GM18861 (cell line): ENCODE results near the gene MFAP4.
A peak's percentile ranks its signal among the peaks of the same experiment; 100 is the strongest.

Source experiments
- ATAC-seq: cut with Tn5 transposase; IDR thresholded peaks from one replicate; pipeline ENCODE4 v1.9.1; 2021; ENCODE audit not compliant: unreplicated experiment

Gene MFAP4

GRCh38 chr17:19372011-19372370 lies 15.0 kb downstream of the MFAP4 start:
- ATAC-seq, result no peak

- no peak for ATAC-seq
Observed at GRCh38 chr17:19371259-19372010, 15.6 kb downstream of the MFAP4 start.

- ATAC-seq, result no peak
Observed at GRCh38 chr17:19370493-19370960, 16.5 kb downstream of the MFAP4 start.

GRCh38 chr17:19369846-19370492 lies 17.0 kb downstream of the MFAP4 start:
- ATAC-seq, result no peak

- no peak for ATAC-seq
Observed at GRCh38 chr17:19369107-19369778, 17.7 kb downstream of the MFAP4 start.

- ATAC-seq, result no peak
Observed at GRCh38 chr17:19368229-19368628, 18.8 kb downstream of the MFAP4 start.

- no peak for ATAC-seq
Observed at GRCh38 chr17:19366637-19366972, 20.4 kb downstream of the MFAP4 start.

- ATAC-seq, result no peak
Observed at GRCh38 chr17:19365833-19366636, 21.0 kb downstream of the MFAP4 start.

GRCh38 chr17:19365499-19365817 lies 21.5 kb downstream of the MFAP4 start:
- no peak for ATAC-seq

- no peak for ATAC-seq
Observed at GRCh38 chr17:19364699-19365498, 22.1 kb downstream of the MFAP4 start.

GRCh38 chr17:19363460-19364035 lies 23.4 kb downstream of the MFAP4 start:
- ATAC-seq, result no peak

GRCh38 chr17:19363114-19363438 lies 23.9 kb downstream of the MFAP4 start:
- ATAC-seq, result no peak

GRCh38 chr17:19362277-19363113 lies 24.5 kb downstream of the MFAP4 start, which contains the start of gene B9D1:
TSS of gene B9D1 (minus strand) at chr17:19362723. CDS start at chr17:19362569, 154 bp downstream.
- ATAC-seq, result peak; percentile 74

GRCh38 chr17:19361944-19362276 lies 25.1 kb downstream of the MFAP4 start:
- no peak for ATAC-seq

GRCh38 chr17:19361326-19361725 lies 25.7 kb downstream of the MFAP4 start:
- ATAC-seq, result no peak

- no peak for ATAC-seq
Observed at GRCh38 chr17:19360772-19361171, 26.2 kb downstream of the MFAP4 start.

GRCh38 chr17:19359856-19360255 lies 27.1 kb downstream of the MFAP4 start:
- ATAC-seq, result no peak

GRCh38 chr17:19359151-19359550 lies 27.8 kb downstream of the MFAP4 start:
- ATAC-seq, result no peak

GRCh38 chr17:19357761-19358160 lies 29.2 kb downstream of the MFAP4 start:
- ATAC-seq, result no peak

GRCh38 chr17:19357351-19357750 lies 29.6 kb downstream of the MFAP4 start:
- no peak for ATAC-seq
